ENCODE data around the gene ERFL.

The ERFL gene

GRCh38 chr19:41893899-41894298, 34.4 kb downstream of the ERFL start (continued):
- no peak for TF ChIP-seq PBX3 (CRISPR knock-in tag; IDR thresholded peaks at IDR 0.05)
- TF ChIP-seq, protein P1, sequence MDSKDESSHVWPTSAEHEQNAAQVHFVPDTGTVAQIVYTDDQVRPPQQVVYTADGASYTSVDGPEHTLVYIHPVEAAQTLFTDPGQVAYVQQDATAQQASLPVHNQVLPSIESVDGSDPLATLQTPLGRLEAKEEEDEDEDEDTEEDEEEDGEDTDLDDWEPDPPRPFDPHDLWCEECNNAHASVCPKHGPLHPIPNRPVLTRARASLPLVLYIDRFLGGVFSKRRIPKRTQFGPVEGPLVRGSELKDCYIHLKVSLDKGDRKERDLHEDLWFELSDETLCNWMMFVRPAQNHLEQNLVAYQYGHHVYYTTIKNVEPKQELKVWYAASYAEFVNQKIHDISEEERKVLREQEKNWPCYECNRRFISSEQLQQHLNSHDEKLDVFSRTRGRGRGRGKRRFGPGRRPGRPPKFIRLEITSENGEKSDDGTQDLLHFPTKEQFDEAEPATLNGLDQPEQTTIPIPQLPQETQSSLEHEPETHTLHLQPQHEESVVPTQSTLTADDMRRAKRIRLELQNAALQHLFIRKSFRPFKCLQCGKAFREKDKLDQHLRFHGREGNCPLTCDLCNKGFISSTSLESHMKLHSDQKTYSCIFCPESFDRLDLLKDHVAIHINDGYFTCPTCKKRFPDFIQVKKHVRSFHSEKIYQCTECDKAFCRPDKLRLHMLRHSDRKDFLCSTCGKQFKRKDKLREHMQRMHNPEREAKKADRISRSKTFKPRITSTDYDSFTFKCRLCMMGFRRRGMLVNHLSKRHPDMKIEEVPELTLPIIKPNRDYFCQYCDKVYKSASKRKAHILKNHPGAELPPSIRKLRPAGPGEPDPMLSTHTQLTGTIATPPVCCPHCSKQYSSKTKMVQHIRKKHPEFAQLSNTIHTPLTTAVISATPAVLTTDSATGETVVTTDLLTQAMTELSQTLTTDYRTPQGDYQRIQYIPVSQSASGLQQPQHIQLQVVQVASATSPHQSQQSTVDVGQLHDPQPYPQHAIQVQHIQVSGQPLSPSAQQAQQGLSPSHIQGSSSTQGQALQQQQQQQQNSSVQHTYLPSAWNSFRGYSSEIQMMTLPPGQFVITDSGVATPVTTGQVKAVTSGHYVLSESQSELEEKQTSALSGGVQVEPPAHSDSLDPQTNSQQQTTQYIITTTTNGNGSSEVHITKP (tag by site-specific recombination; IDR thresholded peaks at IDR 0.05), result no peak
- no peak for TF ChIP-seq ZNF202 (tag by site-specific recombination; IDR thresholded peaks at IDR 0.05; ENCODE audit: borderline replicate concordance)
- TF ChIP-seq ZNF830 (tag by site-specific recombination; IDR thresholded peaks at IDR 0.05; ENCODE audit: low read depth), result no peak
- no peak for TF ChIP-seq ZNF76 (tag by site-specific recombination; IDR thresholded peaks at IDR 0.05; ENCODE audit: borderline replicate concordance, low read depth)
- TF ChIP-seq SALL2 (tag by site-specific recombination; IDR thresholded peaks at IDR 0.05; ENCODE audit: borderline replicate concordance), result no peak
- TF ChIP-seq ZBTB7A (tag by site-specific recombination; IDR thresholded peaks at IDR 0.05; ENCODE audit: low read depth), result peak; percentile 97
- no peak for TF ChIP-seq ZNF146 (tag by site-specific recombination; IDR thresholded peaks at IDR 0.05)
- TF ChIP-seq, protein P2, sequence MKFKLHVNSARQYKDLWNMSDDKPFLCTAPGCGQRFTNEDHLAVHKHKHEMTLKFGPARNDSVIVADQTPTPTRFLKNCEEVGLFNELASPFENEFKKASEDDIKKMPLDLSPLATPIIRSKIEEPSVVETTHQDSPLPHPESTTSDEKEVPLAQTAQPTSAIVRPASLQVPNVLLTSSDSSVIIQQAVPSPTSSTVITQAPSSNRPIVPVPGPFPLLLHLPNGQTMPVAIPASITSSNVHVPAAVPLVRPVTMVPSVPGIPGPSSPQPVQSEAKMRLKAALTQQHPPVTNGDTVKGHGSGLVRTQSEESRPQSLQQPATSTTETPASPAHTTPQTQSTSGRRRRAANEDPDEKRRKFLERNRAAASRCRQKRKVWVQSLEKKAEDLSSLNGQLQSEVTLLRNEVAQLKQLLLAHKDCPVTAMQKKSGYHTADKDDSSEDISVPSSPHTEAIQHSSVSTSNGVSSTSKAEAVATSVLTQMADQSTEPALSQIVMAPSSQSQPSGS (tag by site-specific recombination; IDR thresholded peaks at IDR 0.05; ENCODE audit: low read depth), result no peak
- TF ChIP-seq SETDB1 (IDR thresholded peaks at IDR 0.05; ENCODE audit: insufficient read length, low read length), result no peak
- no peak for TF ChIP-seq ZFP3 (tag by site-specific recombination; IDR thresholded peaks at IDR 0.05; ENCODE audit: low read depth)
- TF ChIP-seq ZNF366 (tag by site-specific recombination; conservative IDR thresholded peaks at IDR 0.05), result peak; percentile 56
- TF ChIP-seq GLIS2 (tag by site-specific recombination; IDR thresholded peaks at IDR 0.05), result no peak
- TF ChIP-seq ZNF138 (tag by site-specific recombination; IDR thresholded peaks at IDR 0.05; ENCODE audit: borderline replicate concordance), result no peak
- TF ChIP-seq ZNF580 (tag by site-specific recombination; IDR thresholded peaks at IDR 0.05), result no peak
- peak; percentile 13; the same call in 1 of the 2 replicates for TF ChIP-seq SP2 (tag by site-specific recombination; IDR thresholded peaks at IDR 0.05)
- TF ChIP-seq KLF9 (tag by site-specific recombination; IDR thresholded peaks at IDR 0.05; ENCODE audit: low read depth), result no peak
- 0 out of 2 replicates have a peak, but pooled peaks have one; percentile 33 for TF ChIP-seq SP7 (tag by site-specific recombination; IDR thresholded peaks at IDR 0.05)
- TF ChIP-seq ZNF626 (tag by site-specific recombination; IDR thresholded peaks at IDR 0.05), result no peak
- no peak for TF ChIP-seq RBAK (tag by site-specific recombination; IDR thresholded peaks at IDR 0.05)
- peak; percentile 28; the same call in 1 of the 2 replicates for TF ChIP-seq KLF1 (tag by site-specific recombination; IDR thresholded peaks at IDR 0.05)
- peak; percentile 83 for TF ChIP-seq KLF8 (tag by site-specific recombination; IDR thresholded peaks at IDR 0.05)
- peak; percentile 47; the same call in 1 of the 2 replicates for TF ChIP-seq ZNF692 (tag by site-specific recombination; IDR thresholded peaks at IDR 0.05)
- TF ChIP-seq ZNF416 (tag by site-specific recombination; IDR thresholded peaks at IDR 0.05), result no peak
- TF ChIP-seq ZSCAN30 (tag by site-specific recombination; IDR thresholded peaks at IDR 0.05), result no peak
- no peak for TF ChIP-seq ZNF148 (tag by site-specific recombination; IDR thresholded peaks at IDR 0.05; ENCODE audit: borderline replicate concordance)
- TF ChIP-seq BCL11B (tag by site-specific recombination; IDR thresholded peaks at IDR 0.05; ENCODE audit: low read depth), result peak; percentile 93
- TF ChIP-seq ZNF529 (tag by site-specific recombination; IDR thresholded peaks at IDR 0.05; ENCODE audit: insufficient replicate concordance), result no peak
- TF ChIP-seq REPIN1 (tag by site-specific recombination; IDR thresholded peaks at IDR 0.05; ENCODE audit: low read depth), result no peak
